Measurements from ENCODE around the gene ASXL3.

ASXL3 gene

GRCh38 chr18:33744032-33744697 lies 166.1 kb downstream of the ASXL3 start:
- no peak overlapping the region for H3K4me3 ChIP-seq (ENCODE audit: low read length in 2 of 2)
- no peaks in the 10 kb centered on the region for H3K27me3 ChIP-seq (ENCODE audit: control insufficient read depth in 2 of 2, insufficient read depth in 2 of 2, low read length in 2 of 2)
- H3K27ac ChIP-seq (ENCODE audit: low read depth in 2 of 2, low read length in 2 of 2), result no peak overlapping the region
- no peaks in the 10 kb centered on the region for H3K9me3 ChIP-seq (ENCODE audit: control insufficient read depth in 2 of 2, low read length in 2 of 2)
- H3K9ac ChIP-seq (ENCODE audit: low read depth in 1 of 2, low read length in 2 of 2), result no peak overlapping the region
- H3K4me1 ChIP-seq (ENCODE audit: control insufficient read depth in 2 of 2, insufficient read depth in 2 of 2, low read length in 2 of 2), result no peaks in the 10 kb centered on the region
- no peaks in the 10 kb centered on the region for H3K36me3 ChIP-seq (ENCODE audit: control insufficient read depth in 2 of 2, insufficient read depth in 2 of 2, low read length in 2 of 2)

GRCh38 chr18:33745151-33745795 lies 167.3 kb downstream of the ASXL3 start:
- Histone ChIP-seq H3K27me3 (ENCODE audit: control insufficient read depth in 2 of 2, insufficient read depth in 2 of 2, low read length in 2 of 2) (no peaks in the 10 kb centered on the region), H3K27ac (ENCODE audit: low read depth in 2 of 2, low read length in 2 of 2) (no peak overlapping the region), H3K9ac (ENCODE audit: low read depth in 1 of 2, low read length in 2 of 2) (no peak overlapping the region), H3K4me1 (ENCODE audit: control insufficient read depth in 2 of 2, insufficient read depth in 2 of 2, low read length in 2 of 2) (no peaks in the 10 kb centered on the region), H3K36me3 (ENCODE audit: control insufficient read depth in 2 of 2, insufficient read depth in 2 of 2, low read length in 2 of 2) (no peaks in the 10 kb centered on the region), H3K9me3 (ENCODE audit: control insufficient read depth in 2 of 2, low read length in 2 of 2) (no peaks in the 10 kb centered on the region), H3K4me3 (ENCODE audit: low read length in 2 of 2) (no peak overlapping the region)

GRCh38 chr18:33745871-33746545 lies 168.0 kb downstream of the ASXL3 start:
- no peak overlapping the region for H3K4me3 ChIP-seq (ENCODE audit: low read length in 2 of 2)
- no peaks in the 10 kb centered on the region for H3K27me3 ChIP-seq (ENCODE audit: control insufficient read depth in 2 of 2, insufficient read depth in 2 of 2, low read length in 2 of 2)
- H3K27ac ChIP-seq (ENCODE audit: low read depth in 2 of 2, low read length in 2 of 2), result no peak overlapping the region
- no peaks in the 10 kb centered on the region for H3K9me3 ChIP-seq (ENCODE audit: control insufficient read depth in 2 of 2, low read length in 2 of 2)
- no peaks in the 10 kb centered on the region for H3K36me3 ChIP-seq (ENCODE audit: control insufficient read depth in 2 of 2, insufficient read depth in 2 of 2, low read length in 2 of 2)
- no peak overlapping the region for H3K9ac ChIP-seq (ENCODE audit: low read depth in 1 of 2, low read length in 2 of 2)
- no peaks in the 10 kb centered on the region for H3K4me1 ChIP-seq (ENCODE audit: control insufficient read depth in 2 of 2, insufficient read depth in 2 of 2, low read length in 2 of 2)

DNA sequence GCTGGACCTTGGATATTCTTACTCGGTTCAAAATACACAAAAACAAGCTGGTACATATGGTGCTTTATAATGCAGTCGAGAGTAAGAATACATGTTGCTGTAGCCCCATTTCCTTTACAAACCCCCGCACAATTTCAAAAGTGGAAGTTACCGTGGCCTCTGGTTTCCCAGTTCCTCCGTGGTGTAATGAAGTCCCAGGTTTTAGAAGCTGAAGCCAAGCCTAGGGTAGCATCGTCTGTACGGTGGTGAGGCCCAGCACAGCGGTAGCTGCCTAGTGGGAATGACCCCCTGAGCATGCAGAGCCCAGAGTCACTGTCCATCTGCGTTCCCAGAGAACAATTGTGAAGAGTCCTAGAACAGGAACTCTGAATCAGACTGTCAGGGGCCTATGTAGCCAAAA lies 171.8 kb downstream of the ASXL3 start:
- Histone ChIP-seq H3K27ac (ENCODE audit: low read depth in 2 of 2, low read length in 2 of 2) (no peak overlapping the region), H3K4me1 (ENCODE audit: control insufficient read depth in 2 of 2, insufficient read depth in 2 of 2, low read length in 2 of 2) (no peaks in the 10 kb centered on the region), H3K9me3 (ENCODE audit: control insufficient read depth in 2 of 2, low read length in 2 of 2) (no peaks in the 10 kb centered on the region), H3K27me3 (ENCODE audit: control insufficient read depth in 2 of 2, insufficient read depth in 2 of 2, low read length in 2 of 2) (no peaks in the 10 kb centered on the region), H3K4me3 (ENCODE audit: low read length in 2 of 2) (no peak overlapping the region), H3K9ac (ENCODE audit: low read depth in 1 of 2, low read length in 2 of 2) (no peak overlapping the region), H3K36me3 (ENCODE audit: control insufficient read depth in 2 of 2, insufficient read depth in 2 of 2, low read length in 2 of 2) (no peaks in the 10 kb centered on the region)

GRCh38 chr18:33750366-33750765 lies 172.3 kb downstream of the ASXL3 start:
- Histone ChIP-seq H3K4me1 (ENCODE audit: control insufficient read depth in 2 of 2, insufficient read depth in 2 of 2, low read length in 2 of 2) (no peaks in the 10 kb centered on the region), H3K9ac (ENCODE audit: low read depth in 1 of 2, low read length in 2 of 2) (no peak overlapping the region), H3K36me3 (ENCODE audit: control insufficient read depth in 2 of 2, insufficient read depth in 2 of 2, low read length in 2 of 2) (no peaks in the 10 kb centered on the region), H3K9me3 (ENCODE audit: control insufficient read depth in 2 of 2, low read length in 2 of 2) (no peaks in the 10 kb centered on the region), H3K27me3 (ENCODE audit: control insufficient read depth in 2 of 2, insufficient read depth in 2 of 2, low read length in 2 of 2) (no peaks in the 10 kb centered on the region), H3K4me3 (ENCODE audit: low read length in 2 of 2) (no peak overlapping the region), H3K27ac (ENCODE audit: low read depth in 2 of 2, low read length in 2 of 2) (no peak overlapping the region)

DNA sequence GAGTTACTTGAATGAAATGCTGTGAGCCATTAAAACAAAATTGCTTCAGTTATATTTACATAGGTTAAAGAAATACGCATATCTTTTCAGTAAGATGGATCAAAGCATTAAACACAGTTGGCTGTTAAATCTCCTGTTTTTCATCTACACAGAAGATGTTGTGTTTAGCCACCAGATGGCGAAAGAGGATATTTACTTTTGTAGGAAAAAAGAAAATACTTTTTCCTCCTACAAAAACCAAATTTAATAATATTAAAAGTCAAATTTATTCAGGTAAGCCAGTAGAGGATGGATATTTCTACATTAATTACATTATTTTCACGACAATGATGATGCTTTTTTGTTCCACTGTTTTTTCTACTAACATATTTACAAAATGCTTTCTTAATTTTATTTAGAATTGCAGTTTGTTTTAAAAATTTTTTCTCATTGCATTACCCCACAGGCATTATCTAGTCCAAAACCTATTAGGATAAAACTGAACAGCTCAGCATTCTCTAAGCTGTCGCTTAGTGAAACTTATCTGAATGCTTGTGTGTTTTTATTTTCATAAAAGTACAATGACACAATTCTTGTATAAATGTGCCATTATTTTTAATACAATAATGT lies 173.7 kb downstream of the ASXL3 start:
- no peaks in the 10 kb centered on the region for H3K27me3 ChIP-seq (ENCODE audit: control insufficient read depth in 2 of 2, insufficient read depth in 2 of 2, low read length in 2 of 2)
- H3K9me3 ChIP-seq (ENCODE audit: control insufficient read depth in 2 of 2, low read length in 2 of 2), result no peaks in the 10 kb centered on the region
- peaks cover 0 to 3% of the 10 kb centered on the region in 2 donors for H3K4me1 ChIP-seq (ENCODE audit: control insufficient read depth in 2 of 2, insufficient read depth in 2 of 2, low read length in 2 of 2)
- no peak overlapping the region for H3K4me3 ChIP-seq (ENCODE audit: low read length in 2 of 2)
- no peak overlapping the region for H3K9ac ChIP-seq (ENCODE audit: low read depth in 1 of 2, low read length in 2 of 2)
- H3K36me3 ChIP-seq (ENCODE audit: control insufficient read depth in 2 of 2, insufficient read depth in 2 of 2, low read length in 2 of 2), result no peaks in the 10 kb centered on the region
- no peak overlapping the region for H3K27ac ChIP-seq (ENCODE audit: low read depth in 2 of 2, low read length in 2 of 2)

- H3K27me3 ChIP-seq (ENCODE audit: control insufficient read depth in 2 of 2, insufficient read depth in 2 of 2, low read length in 2 of 2), result no peaks in the 10 kb centered on the region
- H3K36me3 ChIP-seq (ENCODE audit: control insufficient read depth in 2 of 2, insufficient read depth in 2 of 2, low read length in 2 of 2), result no peaks in the 10 kb centered on the region
- no peak overlapping the region for H3K9ac ChIP-seq (ENCODE audit: low read depth in 1 of 2, low read length in 2 of 2)
- H3K4me1 ChIP-seq (ENCODE audit: control insufficient read depth in 2 of 2, insufficient read depth in 2 of 2, low read length in 2 of 2), result peaks cover 0 to 3% of the 10 kb centered on the region in 2 donors
- H3K4me3 ChIP-seq (ENCODE audit: low read length in 2 of 2), result no peak overlapping the region
- no peaks in the 10 kb centered on the region for H3K9me3 ChIP-seq (ENCODE audit: control insufficient read depth in 2 of 2, low read length in 2 of 2)
- no peak overlapping the region for H3K27ac ChIP-seq (ENCODE audit: low read depth in 2 of 2, low read length in 2 of 2)
These were observed 177.4 kb downstream of the ASXL3 start for GRCh38 chr18:33755391-33755790.

DNA sequence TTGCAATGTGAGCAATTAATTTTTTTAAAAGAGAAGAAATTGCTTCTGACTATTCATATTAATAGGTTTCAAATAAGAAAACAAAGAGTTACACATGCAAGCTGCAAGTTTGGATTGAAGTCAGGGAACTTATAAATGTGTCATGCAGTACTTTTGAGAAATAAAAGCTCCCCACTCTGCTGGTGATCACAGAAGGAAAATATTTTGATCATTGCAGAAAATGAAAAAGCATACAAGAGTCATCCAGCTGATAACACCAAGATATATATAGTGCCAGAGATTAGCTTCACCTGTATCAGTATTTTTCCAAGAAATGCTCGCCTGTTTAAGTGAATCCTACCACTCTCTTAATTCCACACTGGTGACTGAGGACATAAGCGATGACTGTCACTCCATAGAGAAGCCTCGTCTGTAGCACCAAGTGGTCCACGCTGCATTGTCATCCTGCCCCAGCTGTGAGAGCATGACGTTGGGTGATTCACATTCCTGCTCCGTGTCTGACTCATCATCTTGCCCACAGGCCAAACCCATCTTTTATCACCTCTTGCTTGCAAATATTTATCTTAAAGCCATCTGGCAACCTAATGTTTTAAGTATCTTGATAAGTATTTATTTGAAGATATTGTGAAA lies 178.0 kb downstream of the ASXL3 start:
- H3K36me3 ChIP-seq (ENCODE audit: control insufficient read depth in 2 of 2, insufficient read depth in 2 of 2, low read length in 2 of 2), result no peaks in the 10 kb centered on the region
- H3K27me3 ChIP-seq (ENCODE audit: control insufficient read depth in 2 of 2, insufficient read depth in 2 of 2, low read length in 2 of 2), result no peaks in the 10 kb centered on the region
- no peaks in the 10 kb centered on the region for H3K9me3 ChIP-seq (ENCODE audit: control insufficient read depth in 2 of 2, low read length in 2 of 2)
- H3K4me1 ChIP-seq (ENCODE audit: control insufficient read depth in 2 of 2, insufficient read depth in 2 of 2, low read length in 2 of 2), result peaks cover 0 to 3% of the 10 kb centered on the region in 2 donors
- H3K9ac ChIP-seq (ENCODE audit: low read depth in 1 of 2, low read length in 2 of 2), result no peak overlapping the region
- no peak overlapping the region for H3K27ac ChIP-seq (ENCODE audit: low read depth in 2 of 2, low read length in 2 of 2)
- H3K4me3 ChIP-seq (ENCODE audit: low read length in 2 of 2), result no peak overlapping the region

DNA sequence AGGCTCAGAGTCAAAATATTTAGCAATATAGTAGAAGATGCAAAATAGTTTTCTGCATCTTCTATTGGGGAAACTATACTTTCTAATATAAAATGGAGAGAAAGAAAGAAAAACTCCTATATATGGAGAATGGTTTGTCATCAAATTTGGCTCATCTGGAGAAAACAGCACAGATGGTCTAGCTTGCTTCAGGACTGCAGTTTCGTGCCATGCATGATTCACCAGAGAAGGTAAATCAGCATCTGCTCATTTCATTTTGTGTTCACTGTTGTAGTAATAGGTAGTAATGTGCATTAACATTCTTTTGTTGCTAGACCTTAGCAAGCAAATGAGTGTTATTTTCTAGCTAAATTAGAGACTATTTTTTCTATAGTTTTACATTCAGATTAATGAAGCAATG lies 179.0 kb downstream of the ASXL3 start:
- Histone ChIP-seq H3K4me1 (ENCODE audit: control insufficient read depth in 2 of 2, insufficient read depth in 2 of 2, low read length in 2 of 2) (peaks cover 0 to 3% of the 10 kb centered on the region in 2 donors), H3K27ac (ENCODE audit: low read depth in 2 of 2, low read length in 2 of 2) (no peak overlapping the region), H3K9me3 (ENCODE audit: control insufficient read depth in 2 of 2, low read length in 2 of 2) (no peaks in the 10 kb centered on the region), H3K27me3 (ENCODE audit: control insufficient read depth in 2 of 2, insufficient read depth in 2 of 2, low read length in 2 of 2) (no peaks in the 10 kb centered on the region), H3K4me3 (ENCODE audit: low read length in 2 of 2) (no peak overlapping the region), H3K36me3 (ENCODE audit: control insufficient read depth in 2 of 2, insufficient read depth in 2 of 2, low read length in 2 of 2) (no peaks in the 10 kb centered on the region), H3K9ac (ENCODE audit: low read depth in 1 of 2, low read length in 2 of 2) (no peak overlapping the region)

DNA sequence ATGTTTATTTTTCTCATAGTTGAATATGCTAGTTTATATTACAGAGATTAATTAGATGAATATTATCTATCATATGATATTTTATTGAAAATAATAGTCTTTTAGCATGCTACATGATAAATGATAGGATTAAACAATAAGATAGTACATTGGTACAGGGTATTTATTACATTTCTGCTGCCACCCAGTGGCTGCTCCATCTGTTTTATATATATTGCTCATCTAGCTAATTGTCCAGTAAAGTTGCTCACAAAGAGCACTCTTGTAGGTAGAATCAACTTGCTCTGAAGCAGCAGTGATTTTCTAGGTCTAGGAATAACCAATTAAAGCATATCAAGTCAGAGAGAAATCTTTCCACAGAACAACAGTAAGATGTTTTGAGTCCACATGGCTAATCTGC lies 183.3 kb downstream of the ASXL3 start:
- Histone ChIP-seq H3K36me3 (ENCODE audit: control insufficient read depth in 2 of 2, insufficient read depth in 2 of 2, low read length in 2 of 2) (no peaks in the 10 kb centered on the region), H3K9me3 (ENCODE audit: control insufficient read depth in 2 of 2, low read length in 2 of 2) (no peaks in the 10 kb centered on the region), H3K4me1 (ENCODE audit: control insufficient read depth in 2 of 2, insufficient read depth in 2 of 2, low read length in 2 of 2) (no peaks in the 10 kb centered on the region), H3K27ac (ENCODE audit: low read depth in 2 of 2, low read length in 2 of 2) (no peak overlapping the region), H3K9ac (ENCODE audit: low read depth in 1 of 2, low read length in 2 of 2) (no peak overlapping the region), H3K4me3 (ENCODE audit: low read length in 2 of 2) (no peak overlapping the region), H3K27me3 (ENCODE audit: control insufficient read depth in 2 of 2, insufficient read depth in 2 of 2, low read length in 2 of 2) (no peaks in the 10 kb centered on the region)
